KMS-11 (cell line): ENCODE data around the gene GPHN.

Experiments
- H2AFZ ChIP-seq: fragments of 200-600 bp; sonication (generic); 2 replicates; pipeline ENCODE4 v1.6.1; 2016; ENCODE audit warnings: antibody characterized with exemption, mixed run types, low read depth
- H3K27ac ChIP-seq: fragments of 200-600 bp; sonication (generic); 2 replicates; pipeline ENCODE4 v1.6.1; 2016; ENCODE audit warnings: mild to moderate bottlenecking, mixed run types
- H3K27me3 ChIP-seq: fragments of 200-600 bp; sonication (generic); 2 replicates; pipeline ENCODE4 v1.6.1; 2017; ENCODE audit warnings: mild to moderate bottlenecking, low read depth, mixed run types, moderate library complexity; ENCODE audit not compliant: insufficient read depth
- H3K36me3 ChIP-seq: fragments of 200-600 bp; sonication (generic); 2 replicates; pipeline ENCODE4 v1.6.1; 2017; ENCODE audit warnings: mild to moderate bottlenecking, mixed run types; ENCODE audit not compliant: insufficient read depth
- H3K4me1 ChIP-seq: fragments of 200-600 bp; sonication (generic); 2 replicates; pipeline ENCODE4 v1.6.1; 2016; ENCODE audit warnings: mild to moderate bottlenecking, low read depth, mixed run types; ENCODE audit not compliant: poor library complexity, severe bottlenecking
- H3K4me2 ChIP-seq: fragments of 200-600 bp; sonication (generic); 2 replicates; pipeline ENCODE4 v1.7.0; 2016; ENCODE audit warnings: mild to moderate bottlenecking, mixed run types
- H3K4me3 ChIP-seq: fragments of 200-600 bp; sonication (generic); IDR thresholded peaks from 2 replicates; pipeline ENCODE4 v1.6.1; 2017; ENCODE audit warnings: low read depth, low read length, mixed read lengths; ENCODE audit not compliant: insufficient read depth
- H3K79me2 ChIP-seq: fragments of 200-600 bp; sonication (generic); 2 replicates; pipeline ENCODE4 v1.6.1; 2016; ENCODE audit warnings: low read depth, mixed run types; ENCODE audit not compliant: insufficient read depth
- H3K9ac ChIP-seq: fragments of 200-600 bp; sonication (generic); 2 replicates; pipeline ENCODE4 v1.6.1; 2016; ENCODE audit warnings: mild to moderate bottlenecking, mixed run types
- H4K20me1 ChIP-seq: fragments of 200-600 bp; sonication (generic); 2 replicates; pipeline ENCODE4 v1.6.1; 2016; ENCODE audit warnings: mild to moderate bottlenecking, mixed run types; ENCODE audit not compliant: insufficient read depth
- CTCF ChIP-seq: fragments of 200-600 bp; sonication (generic); conservative IDR thresholded peaks from 2 replicates; pipeline ENCODE4 v1.6.1; 2017; ENCODE audit warnings: low read depth, mild to moderate bottlenecking, antibody characterized with exemption, low read length, moderate library complexity, mixed read lengths

GPHN gene

GRCh38 chr14:66606826-66607225 is 98.9 kb downstream of the GPHN start:
- no peak overlapping the region for H2AFZ ChIP-seq
- H3K4me1 ChIP-seq = peaks cover 3% of the 10 kb centered on the region
- no peak overlapping the region for H3K4me2 ChIP-seq
- H4K20me1 ChIP-seq = no peaks in the 10 kb centered on the region
- no peak overlapping the region for H3K9ac ChIP-seq
- H3K4me3 ChIP-seq = no peak overlapping the region
- H3K79me2 ChIP-seq = peaks cover 12% of the 10 kb centered on the region; the same call in 1 of the 2 replicates
- TF ChIP-seq CTCF = no peak
- no peak overlapping the region for H3K27ac ChIP-seq
- no peaks in the 10 kb centered on the region for H3K36me3 ChIP-seq
- no peaks in the 10 kb centered on the region for H3K27me3 ChIP-seq

DNA sequence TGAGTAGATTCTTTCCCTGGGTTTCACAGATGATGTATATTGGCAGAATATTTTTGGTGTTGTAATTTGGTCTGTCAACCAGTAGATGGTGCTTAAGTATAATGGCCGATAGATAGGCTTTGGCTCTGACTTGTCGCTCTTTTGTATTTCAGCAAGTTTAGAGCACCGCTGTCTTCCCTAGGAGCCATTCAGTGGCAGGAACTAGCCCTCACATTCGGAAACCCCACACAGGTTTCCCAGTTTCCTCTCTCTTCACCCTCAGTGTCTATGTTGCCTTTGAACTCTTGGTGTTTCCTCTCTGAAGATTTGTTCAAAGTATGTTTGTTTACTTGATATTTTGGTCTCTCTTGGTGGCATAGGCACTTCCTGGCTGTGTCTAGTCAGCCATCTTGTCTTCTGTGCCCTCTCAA is 102.2 kb downstream of the GPHN start:
- Histone ChIP-seq H3K79me2 (peaks cover 12% of the 10 kb centered on the region; the same call in 1 of the 2 replicates), H3K36me3 (no peaks in the 10 kb centered on the region), H3K27me3 (no peaks in the 10 kb centered on the region), H4K20me1 (no peaks in the 10 kb centered on the region), H3K4me2 (0 out of 2 replicates have a peak overlapping the region, but pooled peaks have one; percentile 13), H3K4me1 (peaks cover 3% of the 10 kb centered on the region), H2AFZ (no peak overlapping the region), H3K27ac (no peak overlapping the region; the same call in 1 of the 2 replicates), H3K4me3 (no peak overlapping the region), H3K9ac (no peak overlapping the region)
- TF ChIP-seq CTCF = peak; percentile 74

DNA sequence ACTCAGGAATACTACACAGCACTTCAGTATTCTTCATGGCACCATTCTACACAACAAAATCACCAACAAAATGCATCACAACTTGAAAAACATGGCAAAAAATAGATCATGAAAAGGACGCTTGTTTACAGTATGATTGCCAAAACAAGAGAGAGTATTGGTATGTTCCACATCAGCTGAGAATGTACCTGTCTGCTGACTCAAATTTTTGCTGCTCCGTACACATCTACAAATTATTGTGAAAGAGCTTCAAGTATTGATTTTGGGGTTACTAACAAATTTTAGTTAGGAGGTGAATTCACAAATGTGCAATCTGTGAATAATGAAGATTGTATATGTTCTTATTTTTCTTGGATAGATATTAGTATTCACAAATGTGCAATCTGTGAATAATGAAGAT is 105.4 kb downstream of the GPHN start:
- no peaks in the 10 kb centered on the region for H3K27me3 ChIP-seq
- no peak overlapping the region for H3K27ac ChIP-seq
- H3K4me2 ChIP-seq = no peak overlapping the region
- H4K20me1 ChIP-seq = no peaks in the 10 kb centered on the region
- peaks cover 3% of the 10 kb centered on the region for H3K4me1 ChIP-seq
- H3K36me3 ChIP-seq = no peaks in the 10 kb centered on the region
- no peak overlapping the region for H2AFZ ChIP-seq
- H3K4me3 ChIP-seq = no peak overlapping the region
- no peak for TF ChIP-seq CTCF
- 0 out of 2 replicates have a peak, but pooled peaks cover 12% of the 10 kb centered on the region for H3K79me2 ChIP-seq
- H3K9ac ChIP-seq = no peak overlapping the region

GRCh38 chr14:66619952-66620351 is 112.0 kb downstream of the GPHN start:
- H2AFZ ChIP-seq = no peak overlapping the region
- H3K27ac ChIP-seq = no peak overlapping the region
- H4K20me1 ChIP-seq = no peaks in the 10 kb centered on the region
- no peak for TF ChIP-seq CTCF
- H3K4me3 ChIP-seq = no peak overlapping the region
- no peak overlapping the region for H3K9ac ChIP-seq
- H3K4me1 ChIP-seq = peaks cover 7% of the 10 kb centered on the region
- no peaks in the 10 kb centered on the region for H3K79me2 ChIP-seq
- no peaks in the 10 kb centered on the region for H3K27me3 ChIP-seq
- H3K4me2 ChIP-seq = no peak overlapping the region
- H3K36me3 ChIP-seq = no peaks in the 10 kb centered on the region
